HG02970 (cell line): ENCODE data around the gene ISLR2.
"Not testable (repeated sequence)": the region's sequence is repeated elsewhere in the genome, so short reads cannot be mapped to it uniquely, and the experiment has no call there.

Experiments
- ATAC-seq: cut with Tn5 transposase; IDR thresholded peaks from one replicate; pipeline ENCODE4 v1.9.1; 2021; ENCODE audit warnings: mild to moderate bottlenecking, moderate library complexity, moderate number of reproducible peaks; ENCODE audit not compliant: unreplicated experiment, low FRiP score

ISLR2 gene

GRCh38 chr15:74130155-74130848, at the start of gene ISLR2:
ISLR2 (plus strand) TSS chr15:74130586; CDS start chr15:74132755, 2,169 bp downstream.
- no peak for ATAC-seq

GRCh38 chr15:74082450-74082849, 47.9 kb upstream of the ISLR2 start, which contains the start of gene GOLGA6A:
GOLGA6A (minus strand) TSS chr15:74082550; CDS start chr15:74082509, 41 bp downstream.
- not testable (repeated sequence) for ATAC-seq

- not testable (repeated sequence) for ATAC-seq
Observed at GRCh38 chr15:74094567-74094966, 35.8 kb upstream of the ISLR2 start.

GRCh38 chr15:74095610-74096009, 34.8 kb upstream of the ISLR2 start:
- ATAC-seq = not testable (repeated sequence)

- not testable (repeated sequence) for ATAC-seq
Observed at GRCh38 chr15:74096753-74097474, 33.5 kb upstream of the ISLR2 start.

- peak; percentile 75 for ATAC-seq
Observed at GRCh38 chr15:74099963-74100733, 30.2 kb upstream of the ISLR2 start.

- no peak for ATAC-seq
Observed at GRCh38 chr15:74108111-74108510, 22.3 kb upstream of the ISLR2 start.

GRCh38 chr15:74108611-74109010, 21.8 kb upstream of the ISLR2 start:
- ATAC-seq = not testable (repeated sequence)

GRCh38 chr15:74109713-74110112, 20.7 kb upstream of the ISLR2 start:
- ATAC-seq = no peak

GRCh38 chr15:74120426-74120825, 10.0 kb upstream of the ISLR2 start:
- ATAC-seq = no peak

- ATAC-seq = no peak
Observed at GRCh38 chr15:74121039-74121438, 9.3 kb upstream of the ISLR2 start.

- ATAC-seq = no peak
Observed at GRCh38 chr15:74121858-74122257, 8.5 kb upstream of the ISLR2 start.

- ATAC-seq = no peak
Observed at GRCh38 chr15:74122403-74123130, 7.8 kb upstream of the ISLR2 start.

GRCh38 chr15:74123131-74123429, 7.3 kb upstream of the ISLR2 start:
- ATAC-seq = no peak

- ATAC-seq = no peak
Observed at GRCh38 chr15:74123658-74124057, 6.7 kb upstream of the ISLR2 start.

- ATAC-seq = no peak
Observed at GRCh38 chr15:74124196-74124595, 6.2 kb upstream of the ISLR2 start.

GRCh38 chr15:74124759-74125158, 5.6 kb upstream of the ISLR2 start:
- ATAC-seq = no peak

- ATAC-seq = no peak
Observed at GRCh38 chr15:74127255-74127953, 3.0 kb upstream of the ISLR2 start.

GRCh38 chr15:74127954-74128784, 2.2 kb upstream of the ISLR2 start:
- ATAC-seq = no peak
